Uterus (tissue), 2 donors: ENCODE data around the gene BDKRB1.

ENCODE experiments used
- CTCF ChIP-seq, 4 experiments: fragments of 200-600 bp in 2 of 4; fragments of 450-650 bp in 2 of 4; sonication (generic) in 2 of 4; IDR thresholded peaks; one replicate each; pipeline ENCODE4 v1.5.1; 2016 to 2019; ENCODE audit warnings: antibody characterized with exemption in 4 of 4, mild to moderate bottlenecking in 2 of 4, moderate library complexity in 1 of 4
- POLR2A ChIP-seq, 2 donors: fragments of 450-650 bp; IDR thresholded peaks; one replicate each; pipeline ENCODE4 v1.6.1; 2016; ENCODE audit warnings: antibody characterized with exemption in 2 of 2, mild to moderate bottlenecking in 1 of 2, moderate library complexity in 1 of 2

- no peak for TF ChIP-seq CTCF (IDR thresholded peaks at IDR 0.05)
- TF ChIP-seq POLR2A (IDR thresholded peaks at IDR 0.05), result no peak
These were observed 9.5 kb downstream of the BDKRB1 start for GRCh38 chr14:96265383-96266095.
